Fibroblast of the aortic adventitia (primary cell): ENCODE measurements around the gene ARHGEF1. TPM values are rescaled to one million over a fixed set of nuclear protein-coding genes. Genes with fewer than 3 reads are reported as not detected.

Source experiments
- DNase-seq: peaks from one replicate; pipeline ENCODE4 v3.0.0-alpha.2; 2010; ENCODE audit warnings: low read depth
- H3K4me3 ChIP-seq: 2 replicates; pipeline ENCODE4 v1.5.1; 2011; ENCODE audit warnings: low read depth, mild to moderate bottlenecking, control low read depth, low read length, moderate library complexity
- total RNA-seq: library from RNA; depleted of rRNA; stranded (reverse); fragments of >200 nt; gene quantifications from 2 replicates; pipeline ENCODE4 v1.2.3, GENCODE V29; 2012; ENCODE audit warnings: low replicate concordance
- TF ChIP-seq, protein P1 (sequence below): IDR thresholded peaks from 2 replicates; pipeline ENCODE4 v1.5.1; 2011; ENCODE audit warnings: mild to moderate bottlenecking, low read length, control low read depth, inconsistent platforms; ENCODE audit not compliant: insufficient read depth

ARHGEF1 gene
- total RNA-seq, 1 donor = 26.8 TPM

DNA sequence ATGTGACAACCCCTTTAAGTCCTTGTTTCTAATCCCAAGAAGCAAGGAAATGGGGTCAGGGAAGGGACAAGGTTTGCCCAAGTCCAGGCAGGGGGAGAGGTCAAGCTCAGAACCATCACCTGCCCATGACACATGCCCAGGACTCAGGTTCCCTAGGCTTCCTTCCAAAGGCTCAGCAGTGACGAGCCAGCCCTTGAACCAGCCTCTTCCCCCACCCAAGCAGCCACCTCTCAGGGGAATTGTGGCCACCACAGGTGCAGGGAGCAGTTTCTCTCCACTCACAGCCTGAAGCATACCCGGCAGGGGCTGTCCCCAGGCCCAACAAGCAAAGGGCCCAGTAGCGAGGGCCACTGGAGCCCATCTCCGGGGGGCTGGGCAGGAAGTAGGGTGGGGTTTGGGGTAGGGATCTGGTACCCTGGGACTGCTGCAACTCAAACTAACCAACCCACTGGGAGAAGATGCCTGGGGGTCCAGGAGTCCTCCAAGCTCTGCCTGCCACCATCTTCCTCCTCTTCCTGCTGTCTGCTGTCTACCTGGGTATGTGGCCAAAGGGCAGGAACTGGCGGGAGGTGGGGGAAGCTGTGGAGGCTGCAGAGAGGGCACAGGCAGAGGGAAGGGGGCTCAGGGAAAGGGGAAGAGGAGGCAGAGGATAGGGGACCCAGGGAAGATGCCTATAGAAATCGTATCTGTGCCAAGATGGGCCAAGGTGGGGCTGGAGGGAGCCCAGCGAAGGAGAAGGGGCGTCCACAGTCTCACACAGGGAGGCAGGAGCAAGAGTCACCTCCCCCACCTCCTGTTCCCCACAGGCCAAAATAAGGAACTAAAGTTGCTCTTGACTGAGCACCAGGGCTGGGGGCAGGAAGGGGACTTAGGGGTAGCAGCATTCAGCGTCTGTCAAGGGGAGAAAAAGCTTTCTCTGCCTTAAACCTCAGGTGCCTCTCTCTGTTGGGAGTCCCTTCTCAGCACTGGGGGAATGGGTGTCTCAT, 5.8 kb upstream of the ARHGEF1 start, which contains the start of gene CD79A:
Gene CD79A, plus strand, starts transcription at position 433 of the 986 bp plus-strand sequence. Its CDS starts 26 bp downstream, at position 459.
- H3K4me3 ChIP-seq = no peak within 1 kb of the TSS
- DNase-seq = no peak
- TF ChIP-seq, protein P1, sequence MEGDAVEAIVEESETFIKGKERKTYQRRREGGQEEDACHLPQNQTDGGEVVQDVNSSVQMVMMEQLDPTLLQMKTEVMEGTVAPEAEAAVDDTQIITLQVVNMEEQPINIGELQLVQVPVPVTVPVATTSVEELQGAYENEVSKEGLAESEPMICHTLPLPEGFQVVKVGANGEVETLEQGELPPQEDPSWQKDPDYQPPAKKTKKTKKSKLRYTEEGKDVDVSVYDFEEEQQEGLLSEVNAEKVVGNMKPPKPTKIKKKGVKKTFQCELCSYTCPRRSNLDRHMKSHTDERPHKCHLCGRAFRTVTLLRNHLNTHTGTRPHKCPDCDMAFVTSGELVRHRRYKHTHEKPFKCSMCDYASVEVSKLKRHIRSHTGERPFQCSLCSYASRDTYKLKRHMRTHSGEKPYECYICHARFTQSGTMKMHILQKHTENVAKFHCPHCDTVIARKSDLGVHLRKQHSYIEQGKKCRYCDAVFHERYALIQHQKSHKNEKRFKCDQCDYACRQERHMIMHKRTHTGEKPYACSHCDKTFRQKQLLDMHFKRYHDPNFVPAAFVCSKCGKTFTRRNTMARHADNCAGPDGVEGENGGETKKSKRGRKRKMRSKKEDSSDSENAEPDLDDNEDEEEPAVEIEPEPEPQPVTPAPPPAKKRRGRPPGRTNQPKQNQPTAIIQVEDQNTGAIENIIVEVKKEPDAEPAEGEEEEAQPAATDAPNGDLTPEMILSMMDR = no peak

DNA sequence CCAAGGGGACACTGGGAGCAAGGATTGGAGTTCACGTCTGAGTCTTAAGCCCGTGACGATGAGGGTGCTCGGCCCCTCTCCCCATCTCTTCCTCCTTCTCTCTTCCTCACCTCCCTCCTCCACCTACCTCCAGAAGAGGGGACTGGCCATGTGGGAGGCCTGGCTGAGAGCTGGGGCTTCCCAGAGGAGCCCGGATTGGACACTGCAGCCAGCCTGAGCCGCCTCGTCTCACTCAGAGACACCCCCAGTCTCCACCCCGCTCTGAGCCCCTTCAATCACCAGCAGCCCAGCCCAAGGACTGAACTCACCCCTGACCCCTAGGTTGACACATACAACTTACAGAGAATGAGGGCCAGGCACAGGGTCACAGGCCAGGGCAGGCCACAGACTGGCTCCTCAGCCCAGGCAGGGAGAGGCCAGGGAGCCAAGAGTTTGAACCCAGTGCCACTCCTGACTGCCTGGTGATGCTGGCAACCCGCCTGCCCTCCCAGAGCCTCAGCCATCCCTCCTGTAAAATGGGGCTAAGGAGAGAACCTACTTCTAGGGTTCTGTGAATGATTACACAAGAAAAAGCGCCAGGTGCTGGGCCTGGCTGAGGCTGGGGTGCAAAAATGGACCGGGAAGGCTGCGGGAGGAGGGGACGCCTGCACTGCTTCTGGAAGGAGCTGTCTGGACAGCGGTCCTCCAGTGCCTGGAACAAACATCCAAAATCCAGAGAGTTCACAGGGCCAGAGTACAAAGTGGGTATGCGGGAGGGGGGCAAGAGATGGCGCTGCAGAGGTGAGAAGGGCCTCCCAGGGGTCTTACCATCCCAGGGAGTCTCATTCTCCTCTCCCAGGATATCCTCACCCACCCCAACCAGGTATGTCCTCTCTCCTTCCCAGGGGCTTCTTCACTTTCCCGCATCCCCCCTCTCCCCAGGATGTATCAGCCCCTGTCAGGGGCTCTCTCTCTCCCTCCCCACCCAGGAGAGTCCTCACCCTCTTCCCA, 4.8 kb upstream of the ARHGEF1 start:
- H3K4me3 ChIP-seq = no peak overlapping the region
- TF ChIP-seq, protein P1 = no peak
- no peak for DNase-seq

DNA sequence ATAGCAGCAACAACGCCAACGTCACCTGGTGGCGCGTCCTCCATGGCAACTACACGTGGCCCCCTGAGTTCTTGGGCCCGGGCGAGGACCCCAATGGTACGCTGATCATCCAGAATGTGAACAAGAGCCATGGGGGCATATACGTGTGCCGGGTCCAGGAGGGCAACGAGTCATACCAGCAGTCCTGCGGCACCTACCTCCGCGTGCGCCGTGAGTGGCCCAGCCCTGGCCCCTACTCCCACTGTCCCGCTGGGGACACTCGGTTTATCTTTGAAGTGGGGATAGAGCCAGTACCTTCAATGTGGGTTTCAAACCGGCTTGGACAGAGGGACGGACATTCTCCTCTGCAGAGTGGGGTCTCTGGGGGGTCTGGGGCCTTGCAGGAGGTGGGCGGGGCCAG, 3.9 kb upstream of the ARHGEF1 start:
- H3K4me3 ChIP-seq = no peak overlapping the region
- TF ChIP-seq, protein P1 = no peak
- no peak for DNase-seq

DNA sequence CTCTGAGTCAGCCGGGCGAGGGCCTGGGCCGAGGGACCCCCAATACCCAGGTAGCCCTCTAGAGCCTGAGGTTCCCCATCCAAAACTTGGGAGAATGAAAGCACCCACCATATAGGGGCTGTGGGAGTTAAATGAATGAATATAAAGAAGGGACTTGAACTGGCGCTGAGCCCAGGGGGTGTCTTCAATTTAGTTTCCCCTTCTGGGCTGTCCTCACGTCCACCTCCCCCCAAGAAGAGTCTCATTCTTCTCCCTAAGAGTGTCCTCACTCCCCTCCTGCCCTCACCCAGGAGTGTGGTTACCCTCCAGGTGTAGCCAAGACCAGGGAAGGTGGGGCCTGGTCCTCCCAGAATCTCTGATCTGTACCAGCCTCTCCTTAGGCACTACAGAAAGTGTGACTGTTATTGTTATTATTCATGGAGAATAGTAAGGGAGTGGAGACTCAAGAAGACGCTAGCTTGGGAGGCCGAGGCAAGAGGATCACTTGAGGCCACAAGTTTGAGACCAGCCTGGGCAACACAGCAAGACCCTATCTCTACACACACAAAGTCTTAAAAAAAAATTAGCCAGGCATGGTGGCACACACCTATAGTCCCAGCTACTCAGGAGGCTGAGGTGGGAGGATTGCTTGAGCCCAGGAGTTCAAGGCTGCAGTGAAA, 3.2 kb upstream of the ARHGEF1 start:
- TF ChIP-seq, protein P1 = no peak
- DNase-seq = no peak
- H3K4me3 ChIP-seq = no peak overlapping the region

DNA sequence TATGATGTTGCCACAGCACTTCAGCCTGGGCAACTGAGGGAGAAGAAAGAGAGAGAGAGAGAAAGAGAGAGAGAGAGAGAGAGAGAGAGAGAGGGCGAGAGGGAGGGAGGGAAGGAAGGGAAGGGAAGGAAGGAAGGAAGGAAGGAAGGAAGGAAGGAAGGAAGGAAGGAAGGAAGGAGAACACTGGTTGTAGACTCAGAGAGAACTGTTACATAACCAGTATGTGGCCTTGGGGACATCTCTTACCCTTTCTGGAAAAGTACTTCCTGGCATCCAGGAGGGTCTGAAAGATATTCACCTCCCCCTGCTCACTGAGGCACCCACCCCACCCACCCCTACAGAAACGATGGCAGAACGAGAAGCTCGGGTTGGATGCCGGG, 2.7 kb upstream of the ARHGEF1 start:
- TF ChIP-seq, protein P1 = no peak
- H3K4me3 ChIP-seq = no peak overlapping the region
- no peak for DNase-seq

DNA sequence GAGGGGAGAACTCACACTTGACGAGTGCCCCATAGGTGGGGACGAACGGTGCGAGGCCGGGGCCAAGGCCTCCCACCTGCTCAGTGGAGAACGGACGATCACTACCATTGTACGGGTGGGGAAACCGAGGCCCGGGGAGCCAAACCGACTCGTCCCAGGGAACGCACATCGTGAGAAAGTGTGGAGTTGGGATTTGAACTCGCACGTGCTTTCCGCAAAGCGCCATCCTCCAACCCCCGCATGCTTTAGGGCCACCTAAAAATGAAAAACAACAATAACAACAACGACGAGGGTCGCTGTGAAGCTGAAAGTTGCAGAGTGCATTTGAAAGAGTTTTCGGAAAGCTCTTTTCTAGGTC, 458 bp downstream of the ARHGEF1 start:
- H3K4me3 ChIP-seq = peak overlapping the region; percentile 96
- TF ChIP-seq, protein P1 = no peak
- no peak for DNase-seq
